ENCODE results near the gene GRK5. TPM values are rescaled to one million over a fixed set of nuclear protein-coding genes. Genes with fewer than 3 reads are reported as not detected.

GRK5 gene
- total RNA-seq, 2 donors from 2014 or later: 9.1 to 11.9 TPM

DNA sequence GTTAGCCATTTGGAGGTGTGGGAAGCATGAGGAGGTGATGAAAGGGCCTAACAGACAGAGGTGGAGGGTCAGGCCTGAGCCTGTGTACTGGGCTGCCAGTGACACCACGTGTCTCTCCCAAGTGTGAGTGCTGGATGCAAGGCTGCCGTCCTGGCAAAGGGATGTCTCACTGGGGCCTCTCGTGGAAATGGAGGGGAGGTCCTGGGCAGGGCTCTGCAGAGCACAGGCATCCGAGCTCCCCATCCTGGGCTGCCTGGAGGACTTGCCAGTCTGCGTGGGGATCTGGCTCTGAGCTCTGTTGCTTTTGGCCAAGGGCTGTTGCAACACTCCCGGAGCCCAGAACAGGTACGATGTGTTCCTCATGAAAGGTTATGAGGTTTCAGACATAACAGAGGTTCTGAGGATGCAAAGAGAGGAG lies 77.3 kb downstream of the GRK5 start:
- DNase-seq: no peak
- peaks cover 2% of the 10 kb centered on the region for H3K4me1 ChIP-seq (ENCODE audit: control insufficient read depth, insufficient read depth, low read length)
- Mint-ChIP-seq H3K27ac (no peak overlapping the region), H3K36me3 (ENCODE audit: low read depth) (no peaks in the 10 kb centered on the region), H3K4me1 (peaks cover 7% of the 10 kb centered on the region), H3K4me3 (no peak overlapping the region), H3K9me3 (no peaks in the 10 kb centered on the region), H3K27me3 (ENCODE audit: insufficient read depth) (no peaks in the 10 kb centered on the region)
- no peak overlapping the region for H3K4me3 ChIP-seq (ENCODE audit: low read length)
- 87 to 91% methylated on average over 6 to 7 of the region's 7 CpGs for WGBS, 2 experiments (ENCODE audit: insufficient coverage in 1 of 2, insufficient read length in 1 of 2)
- H3K36me3 ChIP-seq (ENCODE audit: control insufficient read depth, insufficient read depth, low read length): no peaks in the 10 kb centered on the region
- no peak overlapping the region for H3K9ac ChIP-seq (ENCODE audit: extremely low read depth, low read length, poor library complexity, severe bottlenecking)
- H3K27me3 ChIP-seq (ENCODE audit: control insufficient read depth, insufficient read depth, low read length, poor library complexity, severe bottlenecking): no peaks in the 10 kb centered on the region
- H3K27ac ChIP-seq (ENCODE audit: low read depth, low read length): no peak overlapping the region
- TF ChIP-seq, protein P1, sequence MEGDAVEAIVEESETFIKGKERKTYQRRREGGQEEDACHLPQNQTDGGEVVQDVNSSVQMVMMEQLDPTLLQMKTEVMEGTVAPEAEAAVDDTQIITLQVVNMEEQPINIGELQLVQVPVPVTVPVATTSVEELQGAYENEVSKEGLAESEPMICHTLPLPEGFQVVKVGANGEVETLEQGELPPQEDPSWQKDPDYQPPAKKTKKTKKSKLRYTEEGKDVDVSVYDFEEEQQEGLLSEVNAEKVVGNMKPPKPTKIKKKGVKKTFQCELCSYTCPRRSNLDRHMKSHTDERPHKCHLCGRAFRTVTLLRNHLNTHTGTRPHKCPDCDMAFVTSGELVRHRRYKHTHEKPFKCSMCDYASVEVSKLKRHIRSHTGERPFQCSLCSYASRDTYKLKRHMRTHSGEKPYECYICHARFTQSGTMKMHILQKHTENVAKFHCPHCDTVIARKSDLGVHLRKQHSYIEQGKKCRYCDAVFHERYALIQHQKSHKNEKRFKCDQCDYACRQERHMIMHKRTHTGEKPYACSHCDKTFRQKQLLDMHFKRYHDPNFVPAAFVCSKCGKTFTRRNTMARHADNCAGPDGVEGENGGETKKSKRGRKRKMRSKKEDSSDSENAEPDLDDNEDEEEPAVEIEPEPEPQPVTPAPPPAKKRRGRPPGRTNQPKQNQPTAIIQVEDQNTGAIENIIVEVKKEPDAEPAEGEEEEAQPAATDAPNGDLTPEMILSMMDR (conservative IDR thresholded peaks at IDR 0.05): no peak
- H3K9me3 ChIP-seq (ENCODE audit: control insufficient read depth, low read length): no peaks in the 10 kb centered on the region

GRCh38 chr10:119285495-119286267 lies 78.3 kb downstream of the GRK5 start:
- Mint-ChIP-seq H3K27ac (no peak overlapping the region), H3K27me3 (ENCODE audit: insufficient read depth) (no peaks in the 10 kb centered on the region), H3K36me3 (ENCODE audit: low read depth) (no peaks in the 10 kb centered on the region), H3K4me3 (no peak overlapping the region), H3K4me1 (peaks cover 11% of the 10 kb centered on the region), H3K9me3 (no peaks in the 10 kb centered on the region)
- 81 to 90% methylated on average over 3 to 9 of the region's 9 CpGs for WGBS, 2 experiments (ENCODE audit: insufficient coverage in 1 of 2, insufficient read length in 1 of 2)
- TF ChIP-seq, protein P1 (conservative IDR thresholded peaks at IDR 0.05): no peak
- no peak overlapping the region for H3K9ac ChIP-seq (ENCODE audit: extremely low read depth, low read length, poor library complexity, severe bottlenecking)
- no peak overlapping the region for H3K4me3 ChIP-seq (ENCODE audit: low read length)
- H3K4me1 ChIP-seq (ENCODE audit: control insufficient read depth, insufficient read depth, low read length): peaks cover 2% of the 10 kb centered on the region
- H3K27ac ChIP-seq (ENCODE audit: low read depth, low read length): no peak overlapping the region
- no peaks in the 10 kb centered on the region for H3K27me3 ChIP-seq (ENCODE audit: control insufficient read depth, insufficient read depth, low read length, poor library complexity, severe bottlenecking)
- H3K9me3 ChIP-seq (ENCODE audit: control insufficient read depth, low read length): no peaks in the 10 kb centered on the region
- DNase-seq: no peak
- no peaks in the 10 kb centered on the region for H3K36me3 ChIP-seq (ENCODE audit: control insufficient read depth, insufficient read depth, low read length)

DNA sequence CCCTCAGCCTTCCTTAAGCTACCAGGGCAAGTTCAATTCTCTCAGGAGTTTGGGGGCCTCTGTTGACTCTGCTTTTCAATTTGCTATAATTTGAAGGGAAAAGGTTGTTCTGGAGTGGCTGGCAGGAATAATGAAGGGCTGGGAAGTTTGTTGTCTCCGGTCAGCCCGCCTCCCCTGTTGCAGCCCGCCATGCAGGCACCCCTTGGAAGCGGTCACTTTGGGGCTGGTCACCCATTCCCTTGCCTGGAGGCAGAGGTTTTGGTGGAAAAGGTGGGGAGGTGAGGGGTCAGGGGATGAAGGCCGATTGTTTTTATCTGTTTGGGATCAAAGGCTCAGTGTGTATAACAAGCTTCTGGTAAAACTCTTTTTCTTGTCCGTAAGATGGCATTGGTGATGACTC lies 79.1 kb downstream of the GRK5 start:
- H3K4me1 ChIP-seq (ENCODE audit: control insufficient read depth, insufficient read depth, low read length): peaks cover 2% of the 10 kb centered on the region
- peaks cover 11% of the 10 kb centered on the region for H3K4me1 Mint-ChIP-seq

More for the DNA sequence above, 79.1 kb downstream of the GRK5 start:
- peaks cover 2% of the 10 kb centered on the region for H3K27me3 Mint-ChIP-seq (ENCODE audit: insufficient read depth)
- Histone ChIP-seq H3K9ac (ENCODE audit: extremely low read depth, low read length, poor library complexity, severe bottlenecking) (no peak overlapping the region), H3K27me3 (ENCODE audit: control insufficient read depth, insufficient read depth, low read length, poor library complexity, severe bottlenecking) (peaks cover 4% of the 10 kb centered on the region), H3K27ac (ENCODE audit: low read depth, low read length) (no peak overlapping the region), H3K9me3 (ENCODE audit: control insufficient read depth, low read length) (no peaks in the 10 kb centered on the region), H3K4me3 (ENCODE audit: low read length) (no peak overlapping the region), H3K36me3 (ENCODE audit: control insufficient read depth, insufficient read depth, low read length) (no peaks in the 10 kb centered on the region)
- WGBS, 2 experiments (ENCODE audit: insufficient coverage in 1 of 2, insufficient read length in 1 of 2): 93 to 100% methylated on average over 2 to 6 of the region's 6 CpGs
- H3K9me3 Mint-ChIP-seq: no peaks in the 10 kb centered on the region
- no peak overlapping the region for H3K4me3 Mint-ChIP-seq
- no peak for DNase-seq
- TF ChIP-seq, protein P1 (conservative IDR thresholded peaks at IDR 0.05): no peak
- H3K36me3 Mint-ChIP-seq (ENCODE audit: low read depth): no peaks in the 10 kb centered on the region
- no peak overlapping the region for H3K27ac Mint-ChIP-seq

All from endodermal cell (in vitro differentiated cells).